Measurements from ENCODE around the gene LRP1B. TPM values are rescaled to one million over a fixed set of nuclear protein-coding genes. Genes with fewer than 3 reads are reported as not detected.

The LRP1B gene
- total RNA-seq, 4 donors from 2014 or later = 3.6 to 10.1 (median 6.1) TPM

DNA sequence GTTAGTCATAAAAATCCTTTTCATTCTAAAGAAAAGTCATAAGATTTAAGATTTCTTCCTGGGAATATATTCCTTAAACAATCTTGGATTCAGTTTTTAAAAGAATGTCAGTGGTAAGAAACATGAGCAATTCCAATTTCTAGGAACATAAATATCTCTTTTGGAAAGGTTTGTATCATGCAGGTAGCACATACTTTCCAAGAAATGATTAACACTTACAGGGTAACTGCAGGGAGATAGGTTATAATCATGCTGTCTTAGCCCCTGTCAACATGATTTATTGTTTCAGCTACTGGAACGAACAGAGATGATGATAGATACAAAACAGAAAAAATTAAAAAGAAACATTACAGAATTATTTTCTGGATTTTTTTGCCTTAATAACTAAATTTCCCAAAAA is 1537.7 kb downstream of the LRP1B start:
- TF ChIP-seq, protein P1, sequence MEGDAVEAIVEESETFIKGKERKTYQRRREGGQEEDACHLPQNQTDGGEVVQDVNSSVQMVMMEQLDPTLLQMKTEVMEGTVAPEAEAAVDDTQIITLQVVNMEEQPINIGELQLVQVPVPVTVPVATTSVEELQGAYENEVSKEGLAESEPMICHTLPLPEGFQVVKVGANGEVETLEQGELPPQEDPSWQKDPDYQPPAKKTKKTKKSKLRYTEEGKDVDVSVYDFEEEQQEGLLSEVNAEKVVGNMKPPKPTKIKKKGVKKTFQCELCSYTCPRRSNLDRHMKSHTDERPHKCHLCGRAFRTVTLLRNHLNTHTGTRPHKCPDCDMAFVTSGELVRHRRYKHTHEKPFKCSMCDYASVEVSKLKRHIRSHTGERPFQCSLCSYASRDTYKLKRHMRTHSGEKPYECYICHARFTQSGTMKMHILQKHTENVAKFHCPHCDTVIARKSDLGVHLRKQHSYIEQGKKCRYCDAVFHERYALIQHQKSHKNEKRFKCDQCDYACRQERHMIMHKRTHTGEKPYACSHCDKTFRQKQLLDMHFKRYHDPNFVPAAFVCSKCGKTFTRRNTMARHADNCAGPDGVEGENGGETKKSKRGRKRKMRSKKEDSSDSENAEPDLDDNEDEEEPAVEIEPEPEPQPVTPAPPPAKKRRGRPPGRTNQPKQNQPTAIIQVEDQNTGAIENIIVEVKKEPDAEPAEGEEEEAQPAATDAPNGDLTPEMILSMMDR (IDR thresholded peaks at IDR 0.05) = no peak
- DNase-seq (ENCODE audit: low spot score) (no peak), ATAC-seq (ENCODE audit: low FRiP score) (no peak)

DNA sequence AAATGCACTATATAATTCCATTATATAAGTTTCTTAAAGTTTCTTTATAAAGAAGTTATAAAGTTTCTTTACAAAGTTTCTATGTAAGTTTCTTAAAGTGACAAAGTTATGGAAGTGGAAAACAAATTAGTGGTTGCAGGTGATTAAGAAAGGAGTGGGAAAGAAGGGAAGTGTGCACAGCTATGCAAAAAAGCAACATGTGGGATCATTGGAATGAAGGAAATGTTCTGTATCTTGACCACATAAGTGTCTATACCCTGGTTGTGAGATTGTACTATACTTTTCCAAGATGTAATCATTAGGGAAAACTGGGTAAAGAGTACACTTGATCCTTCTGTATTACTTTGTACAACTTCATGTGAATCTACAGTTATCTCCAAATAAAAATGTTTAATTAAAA is 1541.1 kb downstream of the LRP1B start:
- TF ChIP-seq, protein P1 (IDR thresholded peaks at IDR 0.05) = no peak
- DNase-seq (ENCODE audit: low spot score) (no peak), ATAC-seq (ENCODE audit: low FRiP score) (no peak)

DNA sequence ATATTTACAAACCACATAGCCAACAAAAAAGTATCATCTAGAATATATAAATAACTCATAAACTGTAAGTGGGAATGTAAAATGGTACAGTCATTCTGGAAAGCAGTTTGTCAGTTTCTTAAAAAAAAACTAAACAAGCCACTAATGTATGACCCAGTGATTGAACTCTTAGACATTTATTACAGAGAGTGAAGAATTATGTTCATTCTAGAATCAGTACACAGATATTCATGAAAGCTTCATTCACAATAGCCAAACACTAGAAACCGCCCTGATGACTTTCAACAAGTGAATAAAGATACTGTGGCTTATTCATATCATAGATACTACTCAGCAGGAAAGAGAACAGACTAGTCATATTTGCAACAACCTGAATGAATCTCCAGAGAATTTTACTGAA is 1541.5 kb downstream of the LRP1B start:
- TF ChIP-seq, protein P1 (IDR thresholded peaks at IDR 0.05) = no peak
- ATAC-seq (ENCODE audit: low FRiP score) (no peak), DNase-seq (ENCODE audit: low spot score) (no peak)

DNA sequence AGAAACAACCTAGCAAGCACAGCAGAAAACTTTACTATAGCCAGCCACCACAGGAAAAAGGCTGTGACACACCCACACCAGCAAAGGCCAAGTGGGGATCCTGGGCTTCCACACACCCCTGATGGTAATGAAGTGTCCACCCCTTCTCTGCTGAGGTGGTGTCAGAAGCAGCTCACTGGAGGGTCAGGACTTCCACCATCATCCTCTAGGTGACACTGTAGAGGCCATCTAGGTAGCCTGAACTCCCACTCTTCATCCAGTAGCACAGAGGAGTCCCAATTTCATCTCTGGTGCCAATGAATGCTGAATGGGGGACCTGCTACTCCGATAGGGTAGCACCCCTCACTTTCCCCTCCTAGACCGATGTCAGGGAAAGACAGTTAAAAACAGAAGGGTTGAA is 1544.4 kb downstream of the LRP1B start:
- DNase-seq (ENCODE audit: low spot score) (no peak), ATAC-seq (ENCODE audit: low FRiP score) (no peak)
- TF ChIP-seq, protein P1 (IDR thresholded peaks at IDR 0.05) = no peak

DNA sequence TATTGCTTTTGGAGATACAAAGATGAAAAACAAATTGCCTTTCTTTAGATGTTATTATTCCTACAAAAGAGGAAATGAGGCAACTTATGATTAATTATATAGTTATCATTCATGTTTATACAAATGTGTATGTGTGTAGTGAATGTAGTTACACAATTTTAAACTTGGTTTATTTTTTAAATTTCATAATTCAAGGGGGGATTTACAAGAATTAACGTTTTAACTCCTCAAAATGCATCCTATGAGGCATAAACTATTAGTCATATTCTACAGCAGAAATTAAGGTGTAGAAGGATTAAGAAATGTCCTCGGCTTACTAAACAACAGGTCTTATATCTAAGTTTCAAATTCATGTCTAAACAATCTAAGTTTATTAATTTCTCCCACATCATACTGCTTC is 1545.8 kb downstream of the LRP1B start:
- DNase-seq (ENCODE audit: low spot score) = no peak
- TF ChIP-seq, protein P1 (IDR thresholded peaks at IDR 0.05) = no peak
- no peak for ATAC-seq (ENCODE audit: low FRiP score)

DNA sequence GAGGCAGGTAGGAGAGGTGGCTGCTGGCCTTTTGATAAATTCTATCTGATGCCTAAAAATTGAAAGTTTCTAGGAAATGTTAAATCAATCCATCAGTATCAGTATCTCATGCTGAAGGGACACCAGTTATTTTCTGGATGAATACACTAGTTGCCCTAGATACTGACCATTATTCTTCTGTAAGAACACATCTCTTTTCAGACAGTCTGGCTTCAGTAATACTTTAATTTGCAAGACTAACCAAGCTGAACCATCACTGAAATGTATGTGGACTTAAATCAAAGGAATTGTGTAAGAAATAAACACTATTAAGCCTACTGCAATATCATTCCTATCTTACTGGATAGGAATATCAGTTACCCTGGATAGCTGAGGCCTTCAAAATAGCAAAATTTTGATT is 1546.3 kb downstream of the LRP1B start:
- DNase-seq (ENCODE audit: low spot score) (no peak), ATAC-seq (ENCODE audit: low FRiP score) (no peak)

DNA sequence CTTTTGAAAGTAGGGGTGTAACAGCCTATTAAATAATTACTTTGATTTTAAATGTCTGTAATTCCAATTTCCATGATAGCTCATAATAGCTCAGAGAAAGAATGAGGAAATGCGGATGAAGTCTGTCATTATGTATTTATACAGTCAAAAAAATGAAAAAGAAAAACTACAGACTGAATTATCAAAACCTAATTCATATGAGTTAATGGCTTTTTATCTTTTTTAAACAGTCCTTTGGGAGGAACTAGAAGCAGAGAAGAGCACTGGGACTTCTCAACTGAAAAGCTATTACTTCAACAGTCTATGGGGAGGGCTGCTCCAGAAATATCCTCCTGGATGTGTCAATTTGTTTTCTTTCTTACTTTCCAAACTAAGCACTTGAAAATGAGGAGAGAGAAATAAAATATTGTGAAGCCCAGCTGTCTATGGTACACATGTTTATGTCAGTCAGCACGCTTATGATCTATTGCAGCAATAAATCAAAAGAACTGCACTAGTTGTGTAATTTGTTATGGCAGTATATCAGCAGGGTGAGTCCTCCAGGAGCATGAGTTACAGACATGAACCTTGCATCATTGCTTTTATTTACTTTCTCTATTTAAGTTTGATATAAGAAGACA is 1550.2 kb downstream of the LRP1B start:
- TF ChIP-seq, protein P1 (IDR thresholded peaks at IDR 0.05) = no peak
- DNase-seq (ENCODE audit: low spot score) (no peak), ATAC-seq (ENCODE audit: low FRiP score) (no peak)

More for the DNA sequence above, 1546.3 kb downstream of the LRP1B start:
- TF ChIP-seq, protein P1 (IDR thresholded peaks at IDR 0.05) = no peak

Data from omental fat pad (tissue), 4 donors.